ENCODE data around the gene ANTXR1.

Gene ANTXR1

GRCh38 chr2:69013840-69014821 lies 1.2 kb downstream of the ANTXR1 start:
- H3K4me1 Mint-ChIP-seq, result peaks cover 14% of the 10 kb centered on the region
- peak overlapping the region; percentile 75 for H3K4me3 Mint-ChIP-seq
- H3K27me3 Mint-ChIP-seq, result peaks cover 76% of the 10 kb centered on the region
- no peaks in the 10 kb centered on the region for H3K9me3 Mint-ChIP-seq
- H3K36me3 Mint-ChIP-seq, result no peaks in the 10 kb centered on the region
- DNase-seq, result peak; percentile 27
- H3K27ac Mint-ChIP-seq, result no peak overlapping the region
- CTCF ChIA-PET, result interaction anchor here (1.0 kb wide), 1 partner anchor 12 kb away, joined by 3 read pairs; no protein-coding TSS in a partner anchor

- Mint-ChIP-seq H3K9me3 (no peaks in the 10 kb centered on the region), H3K4me3 (no peak overlapping the region), H3K27me3 (peaks cover 61% of the 10 kb centered on the region), H3K4me1 (peaks cover 14% of the 10 kb centered on the region), H3K27ac (no peak overlapping the region), H3K36me3 (no peaks in the 10 kb centered on the region)
- no peak for DNase-seq
- CTCF ChIA-PET, result no interaction called here
Measured at GRCh38 chr2:69017080-69017479, 4.1 kb downstream of the ANTXR1 start.

GRCh38 chr2:69017835-69018234 lies 4.9 kb downstream of the ANTXR1 start:
- H3K36me3 Mint-ChIP-seq, result no peaks in the 10 kb centered on the region
- CTCF ChIA-PET, result no interaction called here
- peaks cover 10% of the 10 kb centered on the region for H3K4me1 Mint-ChIP-seq
- H3K9me3 Mint-ChIP-seq, result no peaks in the 10 kb centered on the region
- H3K4me3 Mint-ChIP-seq, result no peak overlapping the region
- H3K27ac Mint-ChIP-seq, result no peak overlapping the region
- H3K27me3 Mint-ChIP-seq, result peaks cover 53% of the 10 kb centered on the region
- no peak for DNase-seq

- Mint-ChIP-seq H3K27me3 (peaks cover 44% of the 10 kb centered on the region), H3K4me3 (no peak overlapping the region), H3K27ac (no peak overlapping the region), H3K36me3 (no peaks in the 10 kb centered on the region), H3K4me1 (peaks cover 5% of the 10 kb centered on the region), H3K9me3 (no peaks in the 10 kb centered on the region)
- CTCF ChIA-PET, result no interaction called here
- no peak for DNase-seq
Measured at GRCh38 chr2:69018678-69019095, 5.7 kb downstream of the ANTXR1 start.

GRCh38 chr2:69020496-69021426 lies 7.8 kb downstream of the ANTXR1 start:
- peaks cover 30% of the 10 kb centered on the region for H3K27me3 Mint-ChIP-seq
- no peaks in the 10 kb centered on the region for H3K4me1 Mint-ChIP-seq
- no peaks in the 10 kb centered on the region for H3K36me3 Mint-ChIP-seq
- H3K27ac Mint-ChIP-seq, result no peak overlapping the region
- H3K9me3 Mint-ChIP-seq, result no peaks in the 10 kb centered on the region
- CTCF ChIA-PET, result no interaction called here
- H3K4me3 Mint-ChIP-seq, result no peak overlapping the region
- no peak for DNase-seq

- no peak for DNase-seq
- Mint-ChIP-seq H3K27ac (no peak overlapping the region), H3K9me3 (no peaks in the 10 kb centered on the region), H3K4me3 (no peak overlapping the region), H3K4me1 (no peaks in the 10 kb centered on the region), H3K27me3 (peaks cover 32% of the 10 kb centered on the region), H3K36me3 (no peaks in the 10 kb centered on the region)
- CTCF ChIA-PET, result no interaction called here
Measured at GRCh38 chr2:69021727-69022126, 8.7 kb downstream of the ANTXR1 start.

- H3K4me3 Mint-ChIP-seq, result no peak overlapping the region
- CTCF ChIA-PET, result no interaction called here
- no peaks in the 10 kb centered on the region for H3K4me1 Mint-ChIP-seq
- H3K27me3 Mint-ChIP-seq, result peaks cover 28% of the 10 kb centered on the region
- no peak for DNase-seq
- no peak overlapping the region for H3K27ac Mint-ChIP-seq
- H3K9me3 Mint-ChIP-seq, result no peaks in the 10 kb centered on the region
- H3K36me3 Mint-ChIP-seq, result no peaks in the 10 kb centered on the region
Measured at GRCh38 chr2:69022548-69022947, 9.6 kb downstream of the ANTXR1 start.

GRCh38 chr2:69023236-69023635 lies 10.3 kb downstream of the ANTXR1 start:
- H3K4me3 Mint-ChIP-seq, result no peak overlapping the region
- no peaks in the 10 kb centered on the region for H3K9me3 Mint-ChIP-seq
- no peaks in the 10 kb centered on the region for H3K36me3 Mint-ChIP-seq
- no peaks in the 10 kb centered on the region for H3K4me1 Mint-ChIP-seq
- CTCF ChIA-PET, result no interaction called here
- no peak overlapping the region for H3K27ac Mint-ChIP-seq
- H3K27me3 Mint-ChIP-seq, result peaks cover 22% of the 10 kb centered on the region
- DNase-seq, result no peak

- Mint-ChIP-seq H3K9me3 (no peaks in the 10 kb centered on the region), H3K4me3 (no peak overlapping the region), H3K36me3 (no peaks in the 10 kb centered on the region), H3K27me3 (peaks cover 10% of the 10 kb centered on the region), H3K4me1 (no peaks in the 10 kb centered on the region), H3K27ac (no peak overlapping the region)
- DNase-seq, result peak; percentile 42
- CTCF ChIA-PET, result interaction anchor here (0.7 to 3.6 kb wide), 3 partner anchors 11 to 281 kb away, joined by 3 to 16 read pairs (median 6); no protein-coding TSS in a partner anchor
Measured at GRCh38 chr2:69026026-69026425, 13.0 kb downstream of the ANTXR1 start.

- CTCF ChIA-PET, result interaction anchor here (0.7 to 3.6 kb wide), 3 partner anchors 12 to 280 kb away, joined by 3 to 16 read pairs (median 6); no protein-coding TSS in a partner anchor
- no peaks in the 10 kb centered on the region for H3K36me3 Mint-ChIP-seq
- H3K27me3 Mint-ChIP-seq, result peaks cover 11% of the 10 kb centered on the region
- no peak overlapping the region for H3K4me3 Mint-ChIP-seq
- H3K4me1 Mint-ChIP-seq, result no peaks in the 10 kb centered on the region
- no peaks in the 10 kb centered on the region for H3K9me3 Mint-ChIP-seq
- H3K27ac Mint-ChIP-seq, result no peak overlapping the region
- no peak for DNase-seq
Measured at GRCh38 chr2:69026691-69027459, 13.9 kb downstream of the ANTXR1 start.

- CTCF ChIA-PET, result interaction anchor here (2.5 kb wide), 1 partner anchor 20 kb away, joined by 6 read pairs; no protein-coding TSS in a partner anchor
- no peak overlapping the region for H3K27ac Mint-ChIP-seq
- no peak for DNase-seq
- no peak overlapping the region for H3K4me3 Mint-ChIP-seq
- peaks cover 39% of the 10 kb centered on the region for H3K27me3 Mint-ChIP-seq
- H3K9me3 Mint-ChIP-seq, result no peaks in the 10 kb centered on the region
- no peaks in the 10 kb centered on the region for H3K4me1 Mint-ChIP-seq
- no peaks in the 10 kb centered on the region for H3K36me3 Mint-ChIP-seq
Measured at GRCh38 chr2:69030800-69031428, 17.9 kb downstream of the ANTXR1 start.

- Mint-ChIP-seq H3K36me3 (no peaks in the 10 kb centered on the region), H3K9me3 (no peaks in the 10 kb centered on the region), H3K27me3 (peaks cover 39% of the 10 kb centered on the region), H3K4me1 (no peaks in the 10 kb centered on the region), H3K4me3 (no peak overlapping the region), H3K27ac (no peak overlapping the region)
- CTCF ChIA-PET, result no interaction called here
- no peak for DNase-seq
Measured at GRCh38 chr2:69031466-69031865, 18.5 kb downstream of the ANTXR1 start.

GRCh38 chr2:69032336-69032735 lies 19.4 kb downstream of the ANTXR1 start:
- Mint-ChIP-seq H3K36me3 (no peaks in the 10 kb centered on the region), H3K9me3 (no peaks in the 10 kb centered on the region), H3K27ac (no peak overlapping the region), H3K4me1 (no peaks in the 10 kb centered on the region), H3K4me3 (no peak overlapping the region), H3K27me3 (peaks cover 41% of the 10 kb centered on the region)
- no peak for DNase-seq
- CTCF ChIA-PET, result no interaction called here
